K562 (cell line): Measurements from ENCODE around the gene DPM1. TPM values are rescaled to one million over a fixed set of nuclear protein-coding genes. Genes with fewer than 3 reads are reported as not detected.

Experiments used
- AFF4 ChIP-seq: sonication (generic); formaldehyde crosslinking; IDR thresholded peaks from 2 replicates; pipeline ENCODE4 v1.8.0; 2023; ENCODE audit warnings: mild to moderate bottlenecking, missing genetic modification reagents
- ATF1 ChIP-seq, 2 experiments: fragments of 450-650 bp in 1 of 2; IDR thresholded peaks; 2 replicates each; pipeline ENCODE4 v1.6.1; 2016; ENCODE audit warnings: missing compliant biosample characterization in 1 of 2, missing genetic modification characterization in 1 of 2
- CBFB ChIP-seq: sonication (generic); formaldehyde crosslinking; IDR thresholded peaks from 2 replicates; pipeline ENCODE4 v1.4.0; 2020; ENCODE audit warnings: mild to moderate bottlenecking, missing genetic modification reagents
- CEBPG ChIP-seq, 3 experiments: fragments of 200-800 bp in 1 of 3; sonication (Bioruptor generic) in 1 of 3; sonication (generic) in 1 of 3; formaldehyde crosslinking in 1 of 3; IDR thresholded peaks in 2 of 3; conservative IDR thresholded peaks in 1 of 3; 2 replicates each; pipeline versions ENCODE4 v1.6.1 to v1.8.0; 2016 to 2022; ENCODE audit warnings: missing compliant biosample characterization in 2 of 3, missing genetic modification characterization in 2 of 3, mild to moderate bottlenecking in 1 of 3, missing genetic modification reagents in 1 of 3
- EZH2 ChIP-seq: IDR thresholded peaks from 2 replicates; pipeline ENCODE4 v1.6.1; 2012; ENCODE audit warnings: low read depth, mild to moderate bottlenecking, inconsistent platforms, low read length, borderline replicate concordance
- FOXM1 ChIP-seq, 2 experiments: fragments of 450-650 bp in 1 of 2; sonication (generic) in 1 of 2; formaldehyde crosslinking in 1 of 2; IDR thresholded peaks; 2 replicates each; pipeline versions ENCODE4 v1.6.1 to v1.9.0; 2017 to 2022; ENCODE audit warnings: low read depth in 2 of 2, mild to moderate bottlenecking in 2 of 2, missing genetic modification reagents in 1 of 2, moderate library complexity in 1 of 2
- KAT2B ChIP-seq: IDR thresholded peaks from one replicate; pipeline ENCODE4 v1.6.1; 2012; ENCODE audit warnings: low read depth, mild to moderate bottlenecking, control low read depth, inconsistent platforms, low read length, moderate library complexity
- LCOR ChIP-seq: sonication (generic); formaldehyde crosslinking; IDR thresholded peaks from 2 replicates; pipeline ENCODE4 v1.8.0; 2022; ENCODE audit warnings: mild to moderate bottlenecking, missing genetic modification reagents
- NR2C2 ChIP-seq, 2 experiments: fragments of 200-800 bp in 1 of 2; sonication (Bioruptor generic) in 1 of 2; sonication (generic) in 1 of 2; formaldehyde crosslinking in 1 of 2; IDR thresholded peaks; 2 replicates each; pipeline versions ENCODE4 v1.6.1 to v1.8.0; 2016 to 2022; ENCODE audit warnings: mild to moderate bottlenecking in 1 of 2, missing compliant biosample characterization in 1 of 2, missing genetic modification characterization in 1 of 2, missing genetic modification reagents in 1 of 2
- PML ChIP-seq: IDR thresholded peaks from 2 replicates; pipeline ENCODE4 v1.6.1; 2012; ENCODE audit warnings: low read length, inconsistent platforms
- RBBP5 ChIP-seq: fragments of 200-600 bp; sonication (generic); IDR thresholded peaks from 2 replicates; pipeline ENCODE4 v1.6.1; 2012; ENCODE audit warnings: borderline replicate concordance, mild to moderate bottlenecking, low read length, control low read depth, inconsistent platforms; ENCODE audit not compliant: insufficient read depth, poor library complexity, severe bottlenecking
- RBM17 ChIP-seq: fragments of 200-400 bp; formaldehyde crosslinking; IDR thresholded peaks from 2 replicates; pipeline ENCODE4 v1.6.1; 2017; ENCODE audit warnings: low read depth, mild to moderate bottlenecking, low read length, borderline replicate concordance
- TAF15 ChIP-seq: fragments of 200-400 bp; formaldehyde crosslinking; IDR thresholded peaks from 2 replicates; pipeline ENCODE4 v1.6.1; 2017; ENCODE audit warnings: mild to moderate bottlenecking, low read depth, low read length, moderate library complexity
- XRCC3 ChIP-seq: fragments of 450-650 bp; IDR thresholded peaks from 2 replicates; pipeline ENCODE4 v1.6.1; 2017; ENCODE audit warnings: mild to moderate bottlenecking, moderate library complexity
- ZBTB11 ChIP-seq, 3 experiments: fragments of 200-800 bp in 1 of 3; fragments of 250-450 bp in 1 of 3; fragments of 450-650 bp in 1 of 3; sonication (Bioruptor Pico) in 1 of 3; sonication (Bioruptor generic) in 1 of 3; formaldehyde crosslinking in 1 of 3; IDR thresholded peaks; 2 replicates each; pipeline versions ENCODE4 v1.6.1 to v1.8.0; 2016 to 2022; ENCODE audit warnings: mild to moderate bottlenecking in 2 of 3, missing genetic modification characterization in 2 of 3, missing compliant biosample characterization in 1 of 3, moderate library complexity in 1 of 3
- ZNF316 ChIP-seq: fragments of 450-650 bp; IDR thresholded peaks from 2 replicates; pipeline ENCODE4 v1.6.1; 2016
- ZNF57 ChIP-seq: fragments of 450-650 bp; formaldehyde crosslinking; IDR thresholded peaks from 2 replicates; pipeline ENCODE4 v1.4.0; 2020; ENCODE audit warnings: mild to moderate bottlenecking, moderate library complexity
- polyA plus RNA-seq, 8 experiments: library from polyadenylated mRNA; depleted of rRNA in 4 of 8; stranded (reverse) in 5 of 8; unstranded in 3 of 8; fragments of >200 nt; fragmentation: Nextera tagmentation in 2 of 8; fragmentation: Illumina TruSeq in 1 of 8; extraction: Ambion mirVana in 2 of 8; extraction: Trizol in 1 of 8; gene quantifications; 2 replicates each; pipeline versions ENCODE4 v1.2.1 to v1.2.3, GENCODE V29; 2011 to 2014; ENCODE audit warnings: inconsistent platforms in 1 of 8, missing spikeins in 1 of 8
- total RNA-seq, 7 experiments: library from RNA; depleted of rRNA in 6 of 7; stranded (reverse); fragments of >200 nt in 6 of 7; fragmentation: Illumina TruSeq in 2 of 7; extraction: Trizol in 2 of 7; gene quantifications; 2 replicates each; pipeline versions ENCODE4 v1.2.1 to v1.2.3, GENCODE V29; 2011 to 2021; ENCODE audit warnings: low replicate concordance in 1 of 7

The DPM1 gene
- total and polyA plus RNA-seq, 9 of the 15 experiments (the other 6 are each of a cell fraction or from before 2014, with no cell fraction given) = 75.2 to 190 (median 153) TPM

- TF ChIP-seq AFF4 (CRISPR knock-in tag) (peak; percentile 98), LCOR (CRISPR knock-in tag) (no peak; the same call in 1 of the 2 replicates), TAF15 (no peak), KAT2B (no peak), RBM17 (no peak), CEBPG (CRISPR knock-in tag; IDR thresholded peaks at IDR 0.05) (no peak), CEBPG (tag; conservative IDR thresholded peaks at IDR 0.05 in 1 of 2, IDR thresholded peaks at IDR 0.05 in 1 of 2) (no peak), ZBTB11 (CRISPR knock-in tag; IDR thresholded peaks at IDR 0.05) (peak in 1 of 3 experiments; percentile 6; a peak in 1 of 6 replicates), FOXM1 (IDR thresholded peaks at IDR 0.05; ENCODE audit: low read depth) (0 out of 2 replicates have a peak, but pooled peaks have one; percentile 34), FOXM1 (CRISPR knock-in tag; IDR thresholded peaks at IDR 0.05; ENCODE audit: low read depth) (peak; percentile 93; the same call in 1 of the 2 replicates), ATF1 (CRISPR knock-in tag; IDR thresholded peaks at IDR 0.05) (0 out of 2 replicates have a peak, but pooled peaks have one; percentile 26), ATF1 (tag; IDR thresholded peaks at IDR 0.05) (peak; percentile 96), ZNF57 (CRISPR knock-in tag) (no peak; the same call in 1 of the 2 replicates), ZNF316 (peak; percentile 36), CBFB (CRISPR knock-in tag) (no peak; the same call in 1 of the 2 replicates), XRCC3 (no peak), EZH2 (no peak), RBBP5 (peak; percentile 84), NR2C2 (CRISPR knock-in tag; IDR thresholded peaks at IDR 0.05) (peak; percentile 65; the same call in 1 of the 2 replicates), NR2C2 (tag; IDR thresholded peaks at IDR 0.05) (peak; percentile 72), PML (peak; percentile 40)
These were observed 26.9 kb downstream of the DPM1 start, which contains the start of gene ADNP (continued) for GRCh38 chr20:50931306-50932015.
